ENCODE data around the gene CCL2.

The CCL2 gene

GRCh38 chr17:34242587-34243363, 12.3 kb upstream of the CCL2 start:
- no peak for DNase-seq

GRCh38 chr17:34243364-34244320, 11.4 kb upstream of the CCL2 start:
- no peak for DNase-seq

GRCh38 chr17:34245351-34245905, 9.7 kb upstream of the CCL2 start:
- no peak for DNase-seq

GRCh38 chr17:34246446-34246845, 8.6 kb upstream of the CCL2 start:
- DNase-seq, result no peak

- DNase-seq, result no peak
Observed at GRCh38 chr17:34246881-34247280, 8.2 kb upstream of the CCL2 start.

GRCh38 chr17:34248511-34249024, 6.5 kb upstream of the CCL2 start:
- DNase-seq, result no peak

- no peak for DNase-seq
Observed at GRCh38 chr17:34249061-34249460, 6.0 kb upstream of the CCL2 start.

- DNase-seq, result no peak
Observed at GRCh38 chr17:34249478-34249877, 5.6 kb upstream of the CCL2 start.

GRCh38 chr17:34251186-34251585, 3.9 kb upstream of the CCL2 start:
- DNase-seq, result no peak

GRCh38 chr17:34252095-34252443, 3.0 kb upstream of the CCL2 start:
- DNase-seq, result no peak

- no peak for DNase-seq
Observed at GRCh38 chr17:34252444-34253138, 2.5 kb upstream of the CCL2 start.

GRCh38 chr17:34253139-34253525, 2.0 kb upstream of the CCL2 start:
- DNase-seq, result no peak

GRCh38 chr17:34254146-34254545, 939 bp upstream of the CCL2 start:
- DNase-seq, result no peak

GRCh38 chr17:34255381-34255732, 272 bp downstream of the CCL2 start:
- DNase-seq, result no peak

GRCh38 chr17:34255841-34256240, 756 bp downstream of the CCL2 start:
- DNase-seq, result no peak

GRCh38 chr17:34257299-34257985, 2.4 kb downstream of the CCL2 start:
- no peak for DNase-seq

- DNase-seq, result no peak
Observed at GRCh38 chr17:34257986-34258326, 2.9 kb downstream of the CCL2 start.

- no peak for DNase-seq
Observed at GRCh38 chr17:34259146-34259545, 4.1 kb downstream of the CCL2 start.

- no peak for DNase-seq
Observed at GRCh38 chr17:34260861-34261260, 5.8 kb downstream of the CCL2 start.

- peak; percentile 23 for DNase-seq
Observed at GRCh38 chr17:34261568-34262337, 6.7 kb downstream of the CCL2 start.

GRCh38 chr17:34265711-34266110, 10.6 kb downstream of the CCL2 start:
- no peak for DNase-seq

- DNase-seq, result no peak
Observed at GRCh38 chr17:34269969-34270368, 14.9 kb downstream of the CCL2 start, which contains the start of gene CCL7. CCL7 (plus strand) TSS chr17:34270221; CDS start chr17:34270291, 70 bp downstream.
